Stimulated activated naive CD8-positive, alpha-beta T cell treated with anti-CD3 and anti-CD28 coated beads, Interleukin-15, amount 100 ng/mL, for 72 hours (primary cell): ENCODE data around the gene ANKRD65.
"Not testable (repeated sequence)": the region's sequence is repeated elsewhere in the genome, so short reads cannot be mapped to it uniquely, and the experiment has no call there.

Source experiments
- ATAC-seq: fragments of 150-1000 bp; cut with Tn5 transposase; 2 replicates; pipeline ENCODE4 v1.10.0; 2021; ENCODE audit warnings: mild to moderate bottlenecking, moderate library complexity
- DNase-seq, 2 donors: peaks; one replicate each; pipeline ENCODE4 v3.0.0; 2021 to 2022
- H3K27ac Mint-ChIP-seq, 2 donors: one replicate each; pipeline ENCODE4 v1.8.0; 2022; ENCODE audit warnings: mild to moderate bottlenecking in 2 of 2, mixed read lengths in 2 of 2, moderate library complexity in 2 of 2
- H3K27me3 Mint-ChIP-seq: one replicate; pipeline ENCODE4 v1.8.0; 2022; ENCODE audit warnings: mixed read lengths
- H3K4me1 Mint-ChIP-seq: one replicate; pipeline ENCODE4 v1.8.0; 2022; ENCODE audit warnings: mild to moderate bottlenecking, mixed read lengths
- H3K4me3 Mint-ChIP-seq, 2 donors: one replicate each; pipeline ENCODE4 v1.8.0; 2022; ENCODE audit warnings: mild to moderate bottlenecking in 2 of 2, mixed read lengths in 2 of 2, moderate library complexity in 1 of 2
- H3K9me3 Mint-ChIP-seq, 2 donors: one replicate each; pipeline ENCODE4 v1.8.0; 2022; ENCODE audit warnings: mixed read lengths in 2 of 2

ANKRD65 gene

DNA sequence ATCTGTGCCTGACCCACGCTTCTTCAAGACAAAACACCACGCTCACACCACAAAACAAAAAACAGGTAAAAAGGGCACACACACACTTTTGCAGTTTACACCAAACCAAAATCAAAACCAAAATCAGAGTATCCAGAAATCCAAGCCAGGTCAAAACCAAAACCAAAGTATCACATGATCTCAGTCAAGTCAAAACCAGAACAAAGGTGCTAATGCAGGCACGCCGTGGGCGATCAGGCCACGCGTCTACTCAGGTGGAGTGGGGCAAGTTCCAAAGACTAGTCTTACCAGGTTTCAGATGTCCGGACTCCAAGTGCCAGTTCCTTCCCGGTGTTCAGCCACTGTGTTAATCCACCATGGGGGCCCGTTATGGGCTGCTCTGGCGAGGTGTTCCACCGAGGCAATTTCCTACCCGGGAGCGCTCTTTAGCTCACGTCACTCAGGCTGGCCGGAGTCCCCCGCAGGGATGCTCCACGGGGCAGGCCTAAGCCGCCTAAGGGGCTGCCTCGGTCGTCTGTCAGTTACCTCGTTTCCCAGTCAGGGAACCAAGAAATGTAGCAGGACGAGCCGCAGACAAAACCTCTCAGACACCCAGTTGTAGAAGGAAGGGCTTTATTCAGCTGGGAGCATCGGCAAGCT is 3.1 kb downstream of the ANKRD65 start:
- not testable (repeated sequence) for H3K27ac Mint-ChIP-seq, H3K4me3 Mint-ChIP-seq, DNase-seq, ATAC-seq, H3K9me3 Mint-ChIP-seq
- H3K27me3 Mint-ChIP-seq, result peaks cover 26% of the 10 kb centered on the region
- peaks cover 23% of the 10 kb centered on the region for H3K4me1 Mint-ChIP-seq

DNA sequence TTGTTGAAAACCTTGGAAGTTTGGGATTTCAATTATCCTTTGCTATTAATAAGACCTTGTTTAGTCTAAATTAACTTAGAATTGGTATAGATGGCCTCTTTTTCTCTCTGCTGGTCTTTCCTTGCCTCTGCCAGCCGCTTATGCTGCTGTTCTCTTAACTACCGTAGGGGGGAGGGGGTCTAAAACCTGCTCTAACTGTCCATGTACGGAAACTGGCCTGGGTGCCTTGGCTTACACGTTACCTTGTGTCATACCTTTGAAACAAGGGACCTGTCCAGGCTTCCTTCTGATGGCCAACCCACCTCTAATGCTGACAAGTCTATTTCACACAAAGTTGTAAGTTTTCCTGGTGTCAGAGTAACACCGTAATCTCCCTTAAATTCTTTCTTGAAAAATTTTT is 3.7 kb downstream of the ANKRD65 start:
- DNase-seq, ATAC-seq, H3K4me3 Mint-ChIP-seq, H3K27ac Mint-ChIP-seq, H3K9me3 Mint-ChIP-seq: not testable (repeated sequence)
- H3K4me1 Mint-ChIP-seq, result peaks cover 17% of the 10 kb centered on the region
- H3K27me3 Mint-ChIP-seq, result peaks cover 21% of the 10 kb centered on the region

DNA sequence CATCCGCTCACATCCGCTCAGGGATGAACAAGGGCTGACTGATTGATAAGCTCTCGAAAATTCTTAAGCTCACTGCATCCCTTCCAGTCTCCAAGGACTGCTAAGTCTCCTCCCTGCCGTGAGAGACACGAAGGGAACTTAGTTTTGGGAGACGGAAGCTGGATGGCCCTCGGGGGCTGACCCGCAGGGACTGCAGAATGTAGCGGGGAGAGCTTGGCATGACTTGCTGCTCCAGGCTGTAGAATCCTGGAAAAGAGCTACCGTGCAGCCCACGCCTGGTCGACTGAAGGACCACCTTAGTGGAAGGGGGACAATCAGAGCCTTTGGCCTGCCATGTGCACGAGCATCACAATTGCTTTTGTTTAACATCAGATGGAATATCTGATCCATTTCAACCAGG is 5.3 kb downstream of the ANKRD65 start:
- DNase-seq (no peak), ATAC-seq (no peak)
- H3K4me3 Mint-ChIP-seq, result no peak overlapping the region
- no peak overlapping the region for H3K27ac Mint-ChIP-seq
- no peaks in the 10 kb centered on the region for H3K9me3 Mint-ChIP-seq
- peaks cover 4% of the 10 kb centered on the region for H3K27me3 Mint-ChIP-seq
- peaks cover 12% of the 10 kb centered on the region for H3K4me1 Mint-ChIP-seq

DNA sequence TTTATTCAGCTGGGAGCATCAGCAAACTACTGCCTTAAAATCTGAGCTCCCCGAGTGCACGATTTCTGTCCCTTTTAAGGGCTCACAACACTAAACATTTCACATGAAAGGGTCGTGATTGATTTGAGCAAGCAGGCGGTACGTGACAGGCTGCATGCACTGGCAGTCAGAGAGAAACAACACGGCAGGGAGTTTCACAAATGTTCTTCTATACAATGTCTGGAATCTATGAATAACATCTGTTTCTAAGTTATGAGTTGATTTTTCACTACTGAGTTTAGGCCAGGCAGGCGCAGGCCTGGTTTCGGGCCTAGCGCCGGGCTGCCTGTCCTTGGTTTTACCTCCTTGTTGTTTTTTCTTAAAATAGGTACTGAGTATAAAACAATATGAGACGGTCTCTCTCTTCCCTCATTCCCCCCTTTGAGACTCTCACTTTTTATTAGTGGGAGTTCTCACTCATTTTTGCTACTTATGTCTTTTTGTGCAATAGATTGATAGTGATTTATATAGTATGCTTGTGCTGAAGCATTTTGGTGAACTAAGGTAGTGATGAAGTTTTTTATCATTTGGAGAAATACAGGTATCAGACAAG is 8.7 kb downstream of the ANKRD65 start:
- H3K27ac Mint-ChIP-seq, result not testable (repeated sequence)

DNA sequence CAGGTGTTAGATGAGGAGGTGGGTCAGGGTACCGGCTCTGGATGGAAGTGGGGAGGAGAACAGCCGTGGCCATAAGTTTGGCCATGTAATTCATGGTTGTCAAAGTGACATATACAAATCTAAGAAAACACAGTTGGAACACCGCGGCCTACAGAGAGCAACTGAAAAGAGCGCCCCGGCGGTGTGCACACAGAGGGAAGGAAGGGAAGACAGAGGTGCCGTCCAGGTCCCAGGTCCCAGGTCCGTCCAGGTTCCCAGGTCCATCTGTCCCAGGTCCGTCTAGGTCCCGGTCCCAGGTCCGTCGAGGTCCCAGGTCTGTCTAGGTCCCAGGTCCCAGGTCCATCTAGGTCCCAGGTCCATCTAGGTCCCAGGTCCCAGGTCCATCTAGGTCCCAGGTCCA is 9.4 kb downstream of the ANKRD65 start:
- Mint-ChIP-seq H3K27me3 (no peaks in the 10 kb centered on the region), H3K27ac (no peak overlapping the region), H3K4me1 (peaks cover 18% of the 10 kb centered on the region), H3K4me3 (no peak overlapping the region), H3K9me3 (no peaks in the 10 kb centered on the region)
- DNase-seq, result no peak
- no peak for ATAC-seq

More for the DNA sequence above, 8.7 kb downstream of the ANKRD65 start:
- ATAC-seq, H3K27me3 Mint-ChIP-seq, H3K9me3 Mint-ChIP-seq, H3K4me3 Mint-ChIP-seq, DNase-seq: not testable (repeated sequence)
- peaks cover 19% of the 10 kb centered on the region for H3K4me1 Mint-ChIP-seq

DNA sequence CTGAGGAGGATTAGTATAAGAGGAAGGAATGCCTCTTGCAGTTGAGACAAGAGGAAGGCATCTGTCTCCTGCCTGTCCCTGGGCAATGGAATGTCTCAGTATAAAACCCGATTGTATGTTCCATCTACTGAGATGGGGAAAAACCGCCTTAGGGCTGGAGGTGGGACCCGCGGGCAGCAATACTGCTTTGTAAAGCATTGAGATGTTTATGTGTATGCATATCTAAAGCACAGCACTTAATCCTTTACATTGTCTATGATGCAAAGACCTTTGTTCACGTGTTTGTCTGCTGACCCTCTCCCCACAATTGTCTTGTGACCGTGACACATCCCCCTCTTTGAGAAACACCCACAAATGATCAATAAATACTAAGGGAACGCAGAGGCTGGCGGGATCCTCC is 10.8 kb downstream of the ANKRD65 start:
- H3K4me1 Mint-ChIP-seq, result peaks cover 30% of the 10 kb centered on the region
- H3K27ac Mint-ChIP-seq, H3K4me3 Mint-ChIP-seq, H3K27me3 Mint-ChIP-seq, DNase-seq, H3K9me3 Mint-ChIP-seq, ATAC-seq: not testable (repeated sequence)

DNA sequence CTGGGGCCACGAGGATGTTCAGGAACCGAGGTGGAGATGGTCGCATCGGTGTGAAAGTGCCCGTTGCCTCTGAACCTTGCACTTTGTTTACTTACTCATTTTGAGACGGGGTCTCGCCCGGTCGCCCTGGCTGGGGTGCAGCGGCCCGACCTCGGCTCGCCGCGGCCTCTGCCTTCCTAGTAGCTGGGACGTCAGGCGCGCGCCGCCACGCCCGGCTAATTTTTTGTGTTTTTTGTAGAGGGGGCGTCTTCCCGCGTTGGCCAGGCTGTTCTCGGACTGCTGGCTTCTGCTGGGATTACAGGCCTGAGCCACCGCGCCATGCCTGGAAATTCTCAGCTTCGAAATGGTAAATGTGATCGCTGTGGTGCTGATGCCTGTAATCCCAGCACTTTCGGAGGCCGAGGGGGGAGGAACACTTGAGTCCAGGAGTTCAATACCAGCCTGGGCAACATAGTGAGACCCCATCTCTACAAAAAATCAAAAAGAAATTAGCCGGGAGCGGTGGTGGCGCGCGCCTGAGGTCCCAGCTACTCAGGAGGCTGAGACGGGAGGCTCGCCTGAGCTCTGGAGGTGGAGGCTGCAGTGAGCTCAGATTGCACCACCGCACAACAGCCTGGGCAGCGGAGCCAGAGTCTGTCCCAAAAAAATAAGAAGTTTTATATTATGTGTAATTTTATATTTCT is 13.3 kb downstream of the ANKRD65 start:
- H3K9me3 Mint-ChIP-seq, result no peaks in the 10 kb centered on the region
- ATAC-seq, result peak; percentile 34
- no peaks in the 10 kb centered on the region for H3K27me3 Mint-ChIP-seq
- peak overlapping the region; percentile 93 to 97 for H3K4me3 Mint-ChIP-seq
- H3K4me1 Mint-ChIP-seq, result peaks cover 52% of the 10 kb centered on the region
- peak in 1 of 2 donors; percentile 41 for DNase-seq
- peak overlapping the region; percentile 87 to 93 for H3K27ac Mint-ChIP-seq

DNA sequence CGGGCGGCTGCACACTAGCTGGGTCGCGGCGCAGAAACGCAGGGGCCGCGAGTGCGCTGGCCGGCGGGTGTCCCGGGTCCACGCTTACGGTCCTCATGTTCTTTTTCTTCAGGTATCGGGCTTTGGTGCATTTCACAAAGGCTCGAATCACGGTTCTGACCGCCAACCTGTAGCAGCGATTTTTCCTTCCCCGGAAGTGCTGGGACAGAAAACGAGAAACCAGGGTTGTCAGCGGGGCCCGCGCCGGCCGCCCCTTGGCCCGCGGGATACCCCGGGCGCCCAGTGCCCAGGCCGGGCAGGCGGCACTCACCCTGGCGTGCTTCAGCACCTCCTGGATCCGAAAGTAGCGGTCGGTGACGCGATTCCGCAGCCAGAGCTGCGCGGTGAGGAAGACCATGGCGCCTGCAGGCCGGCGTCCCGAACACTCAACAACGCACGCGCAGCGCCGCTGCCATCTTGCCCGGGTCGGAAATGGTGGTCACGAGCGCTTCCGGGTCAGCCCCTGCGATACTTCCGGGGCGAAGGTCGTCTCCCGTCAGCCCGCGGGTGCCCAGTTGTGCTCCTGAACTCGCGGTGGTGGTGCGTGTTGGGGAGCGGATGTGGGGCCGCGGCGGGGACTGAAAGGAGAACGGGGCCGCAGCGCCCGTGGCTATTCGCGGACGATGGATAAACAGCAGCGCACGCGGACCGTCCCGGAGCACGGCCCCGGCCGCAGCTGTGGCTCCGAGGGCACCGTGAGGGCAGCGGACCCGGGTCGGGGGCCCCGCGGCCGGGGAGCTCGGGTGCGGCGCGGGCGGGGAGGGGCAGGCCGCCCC is 14.0 kb downstream of the ANKRD65 start, which contains the start of gene MRPL20:
MRPL20 (minus strand) TSS at position 473 of the 815 bp plus-strand sequence; CDS start at position 397, 76 bp downstream.
- ATAC-seq (peak; percentile 97), DNase-seq (peak; percentile 90 to 97)
- peak within 1 kb of the TSS; percentile 98 for H3K27ac Mint-ChIP-seq
- no peaks in the 10 kb centered on the region for H3K27me3 Mint-ChIP-seq
- H3K4me3 Mint-ChIP-seq, result peak within 1 kb of the TSS; percentile 93 to 97
- H3K9me3 Mint-ChIP-seq, result no peaks in the 10 kb centered on the region
- H3K4me1 Mint-ChIP-seq, result peaks cover 59% of the 10 kb centered on the region

DNA sequence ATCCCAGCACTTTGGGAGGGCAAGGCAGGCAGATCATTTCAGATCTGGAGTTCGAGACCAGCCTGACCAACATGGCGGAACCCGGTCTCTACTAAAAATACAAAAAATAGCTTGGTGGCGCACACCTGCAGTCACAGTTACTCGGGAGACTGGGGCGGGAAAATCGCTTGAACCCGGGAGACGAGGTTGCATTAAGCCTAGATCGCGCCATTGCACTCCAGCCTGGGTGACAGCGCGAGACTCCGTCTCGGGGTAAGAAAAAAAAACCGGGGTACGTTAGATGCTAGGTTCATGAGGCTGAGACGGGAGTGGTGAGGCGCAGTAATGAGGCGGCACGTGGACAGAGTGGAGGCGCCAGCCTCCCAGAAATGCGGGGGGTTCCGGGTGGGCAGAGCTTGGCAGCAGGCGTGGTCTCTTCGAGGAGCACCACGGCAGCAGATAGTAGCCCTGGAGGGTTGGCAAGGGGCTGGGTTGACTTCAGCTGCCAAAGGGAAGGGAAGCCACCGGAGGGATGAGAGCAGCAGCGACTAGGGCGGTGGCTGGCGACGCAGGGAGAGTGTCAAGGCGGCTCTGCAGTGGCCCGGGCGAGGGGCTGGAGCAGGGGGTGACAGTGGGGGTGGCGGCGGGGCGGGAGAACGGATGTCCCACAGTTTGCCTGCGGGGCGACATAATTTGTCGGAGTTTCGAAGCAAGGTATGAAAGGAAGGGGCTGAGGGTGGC is 14.8 kb downstream of the ANKRD65 start:
- H3K27ac Mint-ChIP-seq, result peak overlapping the region; percentile 98
- peaks cover 67% of the 10 kb centered on the region for H3K4me1 Mint-ChIP-seq
- DNase-seq (no peak), ATAC-seq (peak; percentile 4)
- no peaks in the 10 kb centered on the region for H3K27me3 Mint-ChIP-seq
- H3K4me3 Mint-ChIP-seq, result peak overlapping the region; percentile 93 to 97
- H3K9me3 Mint-ChIP-seq, result no peaks in the 10 kb centered on the region

DNA sequence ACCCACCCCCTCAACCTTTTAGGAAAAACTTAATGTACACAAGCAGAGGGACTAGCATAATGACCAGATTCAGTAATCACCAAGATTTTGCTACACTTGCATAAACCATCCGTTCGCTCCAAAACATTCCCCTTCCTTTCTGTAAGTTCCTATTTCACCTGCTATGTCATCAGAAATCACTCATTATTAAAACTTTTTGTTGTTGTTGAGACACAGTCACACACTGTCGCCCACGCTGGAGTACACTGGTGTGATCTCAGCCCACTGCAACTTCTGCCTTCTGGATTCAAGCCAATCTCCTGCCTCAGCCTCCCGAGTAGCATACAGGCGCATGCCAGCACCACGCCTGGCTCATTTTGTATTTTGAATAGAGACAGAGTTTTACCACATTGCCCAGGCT is 17.4 kb downstream of the ANKRD65 start:
- Mint-ChIP-seq H3K27me3 (no peaks in the 10 kb centered on the region), H3K4me1 (peaks cover 72% of the 10 kb centered on the region), H3K27ac (peak overlapping the region in 1 of 2 donors; percentile 51), H3K9me3 (no peaks in the 10 kb centered on the region), H3K4me3 (no peak overlapping the region)
- ATAC-seq, result no peak
- no peak for DNase-seq

DNA sequence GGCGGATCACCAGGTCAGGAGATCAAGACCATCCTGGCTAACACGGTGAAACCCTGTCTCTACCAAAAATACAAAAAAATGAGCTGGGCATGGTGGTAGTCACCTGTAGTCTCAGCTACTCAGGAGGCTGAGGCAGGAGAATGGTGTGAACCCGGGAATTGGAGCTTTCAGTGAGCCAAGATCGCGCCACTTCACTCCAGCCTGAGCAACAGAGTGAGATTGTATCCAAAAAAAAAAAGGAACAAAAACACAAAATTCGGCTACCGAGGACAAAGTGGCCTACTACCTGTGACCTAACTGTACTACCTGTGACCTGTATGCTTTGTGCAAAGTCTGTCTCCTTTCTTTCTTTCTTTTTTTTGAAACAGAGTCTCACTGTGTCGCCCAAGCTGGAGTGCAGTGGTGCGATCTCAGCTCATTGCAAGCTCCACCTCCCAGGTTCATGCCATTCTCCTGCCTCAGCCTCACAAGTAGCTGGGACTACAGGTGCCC is 18.1 kb downstream of the ANKRD65 start:
- peak overlapping the region in 1 of 2 donors; percentile 76 for H3K27ac Mint-ChIP-seq
- H3K9me3 Mint-ChIP-seq, ATAC-seq, H3K27me3 Mint-ChIP-seq, H3K4me3 Mint-ChIP-seq, DNase-seq: not testable (repeated sequence)
- H3K4me1 Mint-ChIP-seq, result peaks cover 72% of the 10 kb centered on the region

DNA sequence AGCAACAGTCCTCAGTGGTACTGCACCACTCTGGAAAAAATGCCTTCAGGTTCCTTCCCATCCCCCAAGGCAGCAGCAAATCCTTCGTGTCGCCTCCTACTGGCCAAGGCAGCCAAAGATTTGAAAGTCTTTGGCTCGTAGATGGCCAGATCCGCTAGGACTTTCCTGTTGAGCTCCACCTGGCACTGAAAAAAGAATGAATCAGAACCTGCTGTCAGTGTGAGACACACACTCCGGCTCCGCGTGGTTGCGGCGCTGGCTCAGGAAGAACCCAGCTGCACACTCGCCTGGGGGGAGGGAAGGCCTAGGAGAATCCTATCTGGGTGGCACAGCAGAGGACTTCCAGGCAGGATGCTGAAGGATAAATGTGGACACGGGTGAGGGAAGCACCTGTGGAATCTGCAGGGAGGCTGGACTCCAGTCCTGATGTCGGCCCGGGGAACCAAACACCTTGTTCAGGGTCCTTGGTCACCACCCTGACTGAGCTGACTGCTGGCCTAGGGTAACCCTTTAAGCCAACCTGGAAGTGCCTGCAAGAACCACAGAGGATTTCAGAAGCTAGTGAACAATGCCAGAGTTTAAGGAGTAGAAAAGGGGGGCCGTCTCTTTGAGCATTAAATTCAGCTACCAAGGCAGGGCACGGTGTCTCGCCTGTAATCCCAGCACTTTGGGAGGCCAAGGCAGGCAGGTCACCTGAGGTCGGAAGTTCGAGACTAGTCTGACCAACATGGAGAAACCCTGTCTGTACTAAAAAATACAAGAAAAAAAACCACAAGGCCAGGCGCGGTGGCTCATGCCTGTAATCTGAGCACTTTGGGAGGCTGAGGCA is 18.8 kb downstream of the ANKRD65 start:
- ATAC-seq, result no peak
- Mint-ChIP-seq H3K4me1 (peaks cover 79% of the 10 kb centered on the region), H3K27me3 (no peaks in the 10 kb centered on the region), H3K9me3 (no peaks in the 10 kb centered on the region), H3K4me3 (peak overlapping the region in 1 of 2 donors; percentile 16), H3K27ac (peak overlapping the region in 1 of 2 donors; percentile 76)
- no peak for DNase-seq

DNA sequence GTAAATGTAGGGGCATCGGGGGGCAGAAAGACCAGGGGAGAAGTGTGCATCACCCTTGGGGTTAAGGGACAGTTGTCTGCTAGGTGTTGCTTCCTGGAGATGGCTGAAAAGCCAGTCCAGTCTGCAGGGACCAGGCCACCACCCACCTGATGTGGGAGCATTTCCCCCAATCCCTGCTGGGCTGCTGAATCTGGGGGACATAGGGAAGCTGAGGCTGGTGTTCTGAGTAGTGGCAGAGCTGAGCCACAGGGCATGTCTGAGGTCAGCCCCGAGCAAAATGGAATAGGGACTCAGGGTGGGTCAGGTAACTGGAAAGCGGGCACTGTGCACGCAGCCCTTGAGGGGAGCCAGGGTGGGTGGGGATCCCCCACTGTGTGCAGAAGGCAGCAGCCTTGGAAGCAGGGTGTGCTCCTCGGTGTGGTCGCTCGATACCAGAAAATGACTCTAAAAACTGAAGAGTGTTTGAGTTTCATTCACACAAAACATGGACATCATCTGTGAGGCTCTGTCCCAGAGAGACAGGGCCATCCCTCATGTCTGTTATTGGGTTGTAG is 19.5 kb downstream of the ANKRD65 start:
- H3K9me3 Mint-ChIP-seq, result no peaks in the 10 kb centered on the region
- DNase-seq (no peak), ATAC-seq (no peak)
- peak overlapping the region; percentile 35 to 95 for H3K27ac Mint-ChIP-seq
- peaks cover 83% of the 10 kb centered on the region for H3K4me1 Mint-ChIP-seq
- peak overlapping the region; percentile 93 to 96 for H3K4me3 Mint-ChIP-seq
- H3K27me3 Mint-ChIP-seq, result no peaks in the 10 kb centered on the region
